ENCODE measurements around the gene DOCK11.

DNA sequence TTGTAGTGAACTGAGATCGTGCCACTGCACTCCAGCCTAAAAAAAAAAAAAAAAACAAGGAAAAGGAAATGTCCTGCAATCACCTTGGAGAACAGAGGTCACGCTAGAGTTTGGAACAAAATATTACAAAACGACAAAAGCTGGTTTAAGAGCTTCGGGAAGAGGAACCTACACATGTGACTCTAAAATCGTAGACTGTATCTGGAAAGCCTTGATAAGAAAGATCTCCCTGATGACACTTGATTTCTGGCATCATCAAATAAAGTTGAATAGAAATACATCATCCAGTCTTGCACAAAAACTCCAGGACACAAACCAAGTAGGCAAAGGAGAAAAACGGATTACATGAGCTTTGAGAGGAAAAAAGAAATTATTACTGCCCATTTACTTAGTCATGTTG is 31.1 kb upstream of the DOCK11 start:
- no peak for TF ChIP-seq CTCF (IDR thresholded peaks at IDR 0.05; ENCODE audit: low read length)
- TF ChIP-seq EZH2 (IDR thresholded peaks at IDR 0.05; ENCODE audit: borderline replicate concordance, low read length) = no peak
